Measurements from ENCODE around the gene HLCS.

Gene HLCS

DNA sequence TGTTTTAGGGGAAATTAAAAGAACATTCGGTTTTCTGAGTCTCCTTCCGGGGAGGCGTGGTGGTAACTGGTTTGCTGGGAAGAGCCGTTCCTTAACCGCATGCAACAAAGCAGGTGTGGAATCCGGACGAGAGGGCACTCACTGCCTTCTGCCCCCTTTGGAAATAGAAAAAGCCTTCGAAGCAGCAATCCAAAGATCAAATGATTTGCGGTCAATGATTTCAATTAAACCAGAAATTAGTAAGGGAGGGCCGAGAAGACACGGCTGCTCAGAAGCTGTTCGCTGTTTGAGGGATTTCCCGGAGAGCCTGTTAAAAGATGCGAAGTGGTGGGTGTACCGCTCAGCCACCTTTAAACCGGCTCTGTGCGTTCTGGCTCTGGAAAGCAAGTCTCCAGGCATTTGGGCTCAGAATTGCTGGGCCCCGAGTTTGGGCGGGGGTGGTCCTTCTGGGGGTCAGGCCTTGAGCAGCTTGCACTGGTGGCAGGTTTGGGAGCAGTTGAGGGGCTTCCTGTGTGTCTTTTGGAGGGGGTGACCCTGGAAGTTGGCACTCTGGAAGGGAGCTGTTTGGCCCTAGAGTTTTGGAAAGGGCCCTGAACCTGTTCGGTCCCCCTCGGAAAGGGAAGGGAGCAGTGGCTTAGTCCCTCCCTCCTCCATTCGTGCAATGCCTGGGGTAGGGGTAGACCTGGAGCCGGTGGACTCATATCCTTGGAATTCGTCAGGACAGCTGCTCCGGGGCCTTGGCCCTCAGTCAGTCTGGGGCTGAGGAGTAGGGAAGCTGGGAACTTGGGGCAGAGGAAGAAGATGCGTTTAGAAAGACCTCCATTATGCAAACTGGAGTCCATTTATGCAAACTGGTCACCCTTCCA lies 264.5 kb downstream of the HLCS start:
- no peak for DNase-seq (ENCODE audit: low read depth)

DNA sequence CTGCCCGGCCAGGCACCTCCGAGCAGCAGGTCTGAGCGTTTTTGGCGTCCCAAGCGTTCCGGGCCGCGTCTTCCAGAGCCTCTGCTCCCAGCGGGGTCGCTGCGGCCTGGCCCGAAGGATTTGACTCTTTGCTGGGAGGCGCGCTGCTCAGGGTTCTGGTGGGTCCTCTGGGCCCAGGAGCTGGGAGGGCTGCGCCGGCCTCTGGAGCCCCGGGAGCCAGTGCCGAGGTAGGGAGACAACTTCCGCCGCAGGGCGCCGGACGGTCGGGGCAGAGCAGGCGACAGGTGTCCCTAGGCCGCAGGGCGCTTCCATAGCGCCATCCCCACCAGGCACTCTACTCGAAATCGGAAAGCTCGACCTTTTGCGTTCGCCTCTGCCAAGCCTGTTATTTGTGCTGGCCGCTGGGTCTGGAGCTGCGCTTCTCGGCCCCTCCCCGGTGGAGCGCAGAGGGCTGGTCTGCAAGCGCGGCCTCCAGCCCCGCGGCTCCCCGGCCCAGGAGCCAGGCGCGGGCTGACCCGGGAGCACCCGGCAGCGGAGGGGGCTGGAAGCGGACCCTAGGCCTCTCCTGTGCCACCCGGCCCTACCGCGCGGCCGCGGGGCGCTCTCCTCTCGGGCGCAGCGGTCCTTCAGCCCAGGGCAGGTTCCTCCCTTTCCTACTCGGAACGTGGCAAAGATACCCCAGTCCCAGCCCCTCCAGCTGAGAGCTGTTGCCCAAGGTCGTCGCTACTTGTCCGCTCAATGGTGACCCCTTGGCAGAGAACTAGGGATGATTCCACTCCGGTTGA lies 265.3 kb downstream of the HLCS start:
- no peak for DNase-seq (ENCODE audit: low read depth)
